Breast epithelium (tissue), 3 donors: ENCODE measurements around the gene MYLK3.

Experiments used
- POLR2A ChIP-seq: fragments of 450-650 bp; IDR thresholded peaks from one replicate; pipeline ENCODE4 v1.6.1; 2016; ENCODE audit warnings: antibody characterized with exemption, mild to moderate bottlenecking, moderate library complexity
- TF ChIP-seq, protein P1 (sequence below), 3 donors: fragments of 450-650 bp; IDR thresholded peaks; one replicate each; pipeline ENCODE4 v1.5.1; 2016 to 2017; ENCODE audit warnings: antibody characterized with exemption in 3 of 3, mild to moderate bottlenecking in 3 of 3, moderate library complexity in 3 of 3

DNA sequence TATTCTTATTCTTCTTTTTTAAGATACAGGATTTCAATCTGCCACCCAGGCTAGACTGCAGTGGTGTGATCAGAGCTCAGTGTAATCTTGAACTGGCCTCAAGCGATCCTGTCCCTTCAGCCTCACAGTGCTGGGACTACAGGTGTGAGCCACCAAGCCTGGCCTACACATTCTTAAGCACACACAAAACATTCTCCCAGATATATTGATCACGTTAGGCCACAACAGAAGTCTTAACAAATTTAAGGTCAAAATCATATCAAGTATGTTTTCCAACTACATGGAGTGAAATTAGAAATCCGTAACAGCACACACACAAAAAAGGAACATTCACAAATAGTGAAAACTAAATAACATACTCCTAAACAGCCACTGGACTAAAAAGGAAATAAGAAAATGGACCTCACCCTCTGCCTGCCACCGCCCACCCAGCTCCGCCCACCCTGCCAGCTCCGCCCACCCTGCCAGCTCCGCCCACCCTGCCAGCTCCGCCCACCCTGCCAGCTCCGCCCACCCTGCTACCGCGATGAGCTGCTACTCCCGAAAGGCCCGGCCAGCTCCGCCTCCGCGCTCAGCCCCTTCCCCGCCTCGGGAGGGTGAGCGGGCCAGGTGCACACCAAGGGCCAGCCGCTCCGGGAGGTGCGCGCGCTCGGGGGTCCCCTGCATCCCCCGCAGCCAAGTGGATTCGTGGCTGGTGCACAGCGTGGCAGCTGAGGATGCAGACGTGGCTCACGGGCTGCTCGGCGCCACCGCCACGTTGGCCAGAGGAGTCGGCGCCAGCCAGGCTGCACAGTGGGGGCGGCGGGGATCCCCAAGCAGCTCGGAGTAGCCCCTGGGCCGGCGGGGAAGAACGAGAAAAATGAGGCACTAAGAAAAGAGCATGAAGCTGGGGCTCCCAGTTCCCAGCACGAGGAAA lies 41.6 kb upstream of the MYLK3 start:
- TF ChIP-seq, protein P1, sequence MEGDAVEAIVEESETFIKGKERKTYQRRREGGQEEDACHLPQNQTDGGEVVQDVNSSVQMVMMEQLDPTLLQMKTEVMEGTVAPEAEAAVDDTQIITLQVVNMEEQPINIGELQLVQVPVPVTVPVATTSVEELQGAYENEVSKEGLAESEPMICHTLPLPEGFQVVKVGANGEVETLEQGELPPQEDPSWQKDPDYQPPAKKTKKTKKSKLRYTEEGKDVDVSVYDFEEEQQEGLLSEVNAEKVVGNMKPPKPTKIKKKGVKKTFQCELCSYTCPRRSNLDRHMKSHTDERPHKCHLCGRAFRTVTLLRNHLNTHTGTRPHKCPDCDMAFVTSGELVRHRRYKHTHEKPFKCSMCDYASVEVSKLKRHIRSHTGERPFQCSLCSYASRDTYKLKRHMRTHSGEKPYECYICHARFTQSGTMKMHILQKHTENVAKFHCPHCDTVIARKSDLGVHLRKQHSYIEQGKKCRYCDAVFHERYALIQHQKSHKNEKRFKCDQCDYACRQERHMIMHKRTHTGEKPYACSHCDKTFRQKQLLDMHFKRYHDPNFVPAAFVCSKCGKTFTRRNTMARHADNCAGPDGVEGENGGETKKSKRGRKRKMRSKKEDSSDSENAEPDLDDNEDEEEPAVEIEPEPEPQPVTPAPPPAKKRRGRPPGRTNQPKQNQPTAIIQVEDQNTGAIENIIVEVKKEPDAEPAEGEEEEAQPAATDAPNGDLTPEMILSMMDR (IDR thresholded peaks at IDR 0.05) = no peak
- TF ChIP-seq POLR2A = no peak
